Inflammatory macrophage treated with lipopolysaccharide for 4 hours (primary cell): ENCODE data around the gene SAMSN1.

ENCODE experiments used
- DNase-seq: peaks from one replicate; pipeline ENCODE4 v3.0.0-alpha.2; 2020

SAMSN1 gene

DNA sequence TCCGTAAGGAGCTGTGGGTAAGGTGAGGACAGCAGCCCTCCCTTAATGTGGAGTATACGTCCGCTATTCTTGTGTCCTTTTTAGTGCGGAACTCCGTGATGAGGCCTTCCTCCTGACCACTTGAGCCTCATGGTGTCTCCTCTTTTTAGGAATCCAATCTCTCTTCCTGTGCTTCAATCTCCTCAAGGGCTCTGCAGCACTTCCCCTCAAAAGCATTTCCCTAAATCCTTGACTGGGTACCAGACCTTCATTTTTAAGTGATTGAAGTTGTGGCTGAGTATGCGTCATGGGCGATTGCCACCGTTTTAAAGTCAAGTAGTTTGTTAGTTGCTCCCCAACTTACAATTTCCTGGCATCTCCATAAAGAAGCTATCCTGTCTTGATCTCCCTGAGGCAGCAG is 62.8 kb downstream of the SAMSN1 start:
- no peak for DNase-seq

DNA sequence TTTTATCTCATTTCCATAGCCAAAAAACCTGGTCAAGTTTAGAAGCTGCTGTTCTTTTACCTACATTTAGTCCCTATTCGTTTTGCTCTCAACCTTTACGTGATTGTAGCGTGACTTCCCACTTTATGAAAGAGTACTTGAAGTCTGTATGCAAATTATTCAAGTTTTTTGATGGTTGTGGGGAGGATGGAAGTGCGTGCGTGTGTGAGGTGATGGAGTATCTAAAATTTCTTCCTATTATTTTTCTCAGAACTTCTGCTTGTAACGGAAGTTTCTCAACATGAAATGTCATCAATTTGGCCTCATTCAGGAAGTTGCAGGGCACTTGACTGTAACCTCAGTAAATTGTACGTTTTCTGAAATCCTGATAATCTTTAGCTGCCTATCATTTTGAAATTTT is 64.0 kb downstream of the SAMSN1 start:
- peak; percentile 92 for DNase-seq

DNA sequence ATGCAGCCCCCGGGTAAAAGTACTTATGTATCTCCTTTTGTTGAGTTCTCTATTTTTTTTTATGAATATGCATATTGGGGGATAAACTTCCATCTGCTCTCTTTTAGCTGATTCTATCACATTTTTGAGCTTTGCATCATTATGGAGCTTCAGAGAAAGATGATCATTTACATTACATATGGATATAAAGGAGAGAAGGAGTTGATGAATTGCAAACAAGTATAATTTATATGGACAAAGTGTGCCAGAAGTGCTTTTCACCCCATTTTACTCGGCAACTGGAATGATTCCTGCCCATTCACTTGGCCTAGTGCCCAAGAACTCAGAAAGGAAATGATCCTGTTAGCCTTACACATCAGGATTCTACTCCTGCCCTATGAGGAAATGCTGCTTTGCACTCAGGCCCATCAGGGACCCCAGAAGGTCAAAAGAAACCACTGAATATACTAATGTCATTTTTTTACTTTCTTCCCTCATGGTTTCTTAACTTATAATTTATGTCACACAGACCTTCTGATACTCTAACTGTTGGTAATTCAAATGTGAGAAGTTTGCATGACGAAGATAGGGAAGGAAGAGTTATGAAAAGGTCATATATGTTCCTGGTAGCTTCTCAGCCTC is 65.6 kb downstream of the SAMSN1 start:
- DNase-seq: peak; percentile 84

DNA sequence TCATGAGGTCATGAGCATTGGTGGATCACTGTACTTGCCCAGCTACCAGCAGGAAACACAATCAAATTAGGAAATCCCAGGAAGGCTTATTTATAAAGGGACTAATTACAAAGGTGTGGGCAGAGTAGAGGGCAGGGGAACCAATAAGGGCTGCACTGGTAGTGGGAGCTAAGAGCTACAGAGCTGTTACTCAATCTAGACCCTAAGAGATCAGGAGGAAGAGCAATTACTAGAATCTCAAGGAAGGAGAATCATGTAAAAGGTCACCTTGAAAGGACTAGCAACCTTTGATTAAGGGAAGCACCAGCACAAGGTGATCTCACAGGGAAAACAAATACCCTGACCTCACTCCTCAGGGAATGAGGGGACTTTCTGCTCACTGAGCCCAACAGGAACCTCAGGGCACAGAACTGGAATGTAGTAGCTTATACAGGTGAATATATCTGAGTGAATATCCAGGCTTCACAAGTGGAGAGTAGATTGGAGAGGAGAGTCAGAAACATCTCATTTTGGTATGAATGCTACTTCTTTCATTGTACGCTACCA is 66.8 kb downstream of the SAMSN1 start:
- DNase-seq: no peak

DNA sequence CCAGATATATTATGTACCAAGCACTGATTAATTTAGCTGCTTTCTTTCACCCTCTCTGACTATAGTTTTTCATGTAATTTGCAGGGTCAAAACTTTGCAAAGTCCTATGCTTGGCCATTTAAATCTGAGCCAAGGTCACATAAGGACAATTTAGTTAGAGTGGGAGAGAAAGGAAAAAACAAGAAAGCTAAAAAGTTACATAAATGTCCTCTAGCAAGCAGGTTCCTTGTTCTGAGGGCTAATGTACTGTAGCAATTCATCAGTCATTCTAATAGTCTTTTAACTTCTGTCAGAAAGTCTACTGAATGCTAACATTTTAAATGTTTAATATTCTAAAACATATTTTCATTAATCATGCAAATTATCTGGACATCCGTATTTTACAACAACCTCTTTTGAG is 68.3 kb downstream of the SAMSN1 start:
- DNase-seq: no peak

DNA sequence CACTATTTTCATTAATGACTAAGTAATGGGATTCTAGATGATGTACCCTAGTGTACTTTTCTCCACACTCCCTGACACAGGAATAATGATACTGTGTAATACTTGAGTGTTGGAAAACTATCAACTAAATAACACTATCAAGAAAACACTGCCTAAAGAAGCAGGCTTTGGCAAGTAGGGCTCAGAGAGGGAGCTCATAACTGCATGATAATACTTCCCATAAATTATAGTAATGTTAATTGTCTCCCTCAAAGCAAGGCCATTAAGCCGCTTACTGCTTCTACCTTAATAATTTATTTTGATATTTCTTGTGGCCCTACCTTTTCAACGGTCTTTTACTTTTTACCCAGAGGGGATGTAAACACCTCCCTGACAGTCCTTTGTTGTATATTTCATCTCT is 69.0 kb downstream of the SAMSN1 start:
- no peak for DNase-seq

DNA sequence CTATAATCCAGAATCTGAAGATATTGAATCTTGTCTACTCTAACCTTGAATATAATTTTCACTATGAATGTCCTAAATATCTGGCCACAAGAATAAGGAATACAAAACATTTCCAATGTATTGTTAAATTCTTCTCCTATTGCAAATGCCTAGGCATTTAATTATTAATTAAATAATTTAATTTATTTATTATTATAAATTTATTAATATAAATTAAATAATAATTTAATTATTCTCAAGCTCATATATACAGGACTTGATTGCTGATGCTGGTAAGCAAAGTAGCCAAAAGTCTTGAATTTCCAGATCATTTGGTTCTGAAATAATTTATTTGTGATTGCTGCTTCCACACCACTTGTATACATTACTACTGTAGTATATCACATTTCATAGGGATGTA is 71.1 kb downstream of the SAMSN1 start:
- no peak for DNase-seq

DNA sequence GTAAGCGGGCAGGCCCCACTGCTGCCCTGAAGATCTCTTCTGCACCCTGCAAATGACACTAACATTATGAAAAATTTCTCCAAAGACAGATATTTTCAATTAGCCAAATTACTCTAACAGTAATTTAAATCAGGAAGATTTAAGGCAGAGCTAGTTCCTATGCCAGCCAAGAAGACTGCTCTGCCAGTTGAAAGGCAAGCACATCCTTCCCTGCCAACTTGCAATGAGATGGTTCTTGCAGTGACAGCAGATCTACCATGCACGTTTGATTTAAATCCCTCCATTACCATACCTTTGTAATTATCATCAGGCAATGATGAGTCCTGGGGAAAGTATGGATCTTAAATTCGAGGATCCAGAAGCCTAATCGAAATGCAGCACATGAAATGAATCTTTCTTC is 76.5 kb downstream of the SAMSN1 start:
- DNase-seq: no peak

DNA sequence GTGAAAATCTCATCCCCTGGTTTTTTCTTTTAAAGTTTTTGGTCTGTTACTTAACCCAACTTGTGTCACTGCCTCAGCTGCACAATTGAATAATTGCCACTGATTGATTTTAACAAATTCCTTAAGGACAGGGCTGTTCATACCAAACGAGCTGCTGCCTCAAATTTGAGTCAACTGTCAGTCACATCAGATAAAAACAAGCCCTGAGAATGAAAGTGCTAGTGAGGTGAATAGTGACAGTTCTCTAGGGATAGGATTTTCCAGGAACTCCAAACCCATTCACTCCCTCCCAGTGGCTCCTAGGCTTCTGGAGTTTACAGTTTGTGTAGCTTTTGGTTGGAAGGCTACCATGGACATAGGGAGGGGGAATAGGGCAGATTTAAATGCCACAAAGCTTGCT is 79.4 kb downstream of the SAMSN1 start:
- DNase-seq: no peak

DNA sequence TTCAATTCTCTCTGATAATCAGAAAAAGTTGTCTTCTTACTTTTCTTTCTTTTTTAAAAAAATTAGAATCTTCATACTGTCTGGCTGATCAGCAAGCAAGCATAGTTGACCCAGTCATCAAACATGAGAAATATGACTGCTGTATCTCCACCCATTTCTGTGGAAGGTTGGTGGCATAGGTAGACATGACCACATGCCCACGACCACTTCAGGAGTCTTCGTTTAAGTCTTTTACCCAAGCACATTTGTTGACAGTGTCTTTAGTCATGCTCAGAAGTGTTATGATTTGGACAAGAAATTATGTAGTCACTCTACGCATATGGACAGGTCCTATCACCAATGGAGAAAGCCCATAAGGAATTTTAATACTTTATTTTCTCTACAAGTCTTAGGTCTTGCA is 88.4 kb downstream of the SAMSN1 start:
- no peak for DNase-seq

DNA sequence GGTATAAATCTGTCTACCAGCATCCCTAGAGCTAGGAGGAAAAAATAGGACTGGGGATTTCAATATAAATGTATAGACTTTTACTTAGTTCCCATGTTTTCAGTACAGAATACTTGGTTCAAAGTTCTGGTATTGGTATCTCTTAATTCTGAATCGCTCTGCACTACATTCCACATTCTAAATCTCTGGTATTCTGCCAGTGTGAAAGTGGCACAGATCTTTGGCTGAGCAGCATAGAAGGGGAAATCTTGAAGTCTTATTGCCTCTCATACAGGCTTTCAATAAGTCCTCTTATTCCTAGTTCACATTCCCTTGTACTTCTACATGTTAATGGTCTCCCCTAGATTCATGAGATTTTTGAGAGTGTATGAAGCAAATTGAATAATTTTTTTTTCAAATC is 89.2 kb downstream of the SAMSN1 start:
- no peak for DNase-seq

DNA sequence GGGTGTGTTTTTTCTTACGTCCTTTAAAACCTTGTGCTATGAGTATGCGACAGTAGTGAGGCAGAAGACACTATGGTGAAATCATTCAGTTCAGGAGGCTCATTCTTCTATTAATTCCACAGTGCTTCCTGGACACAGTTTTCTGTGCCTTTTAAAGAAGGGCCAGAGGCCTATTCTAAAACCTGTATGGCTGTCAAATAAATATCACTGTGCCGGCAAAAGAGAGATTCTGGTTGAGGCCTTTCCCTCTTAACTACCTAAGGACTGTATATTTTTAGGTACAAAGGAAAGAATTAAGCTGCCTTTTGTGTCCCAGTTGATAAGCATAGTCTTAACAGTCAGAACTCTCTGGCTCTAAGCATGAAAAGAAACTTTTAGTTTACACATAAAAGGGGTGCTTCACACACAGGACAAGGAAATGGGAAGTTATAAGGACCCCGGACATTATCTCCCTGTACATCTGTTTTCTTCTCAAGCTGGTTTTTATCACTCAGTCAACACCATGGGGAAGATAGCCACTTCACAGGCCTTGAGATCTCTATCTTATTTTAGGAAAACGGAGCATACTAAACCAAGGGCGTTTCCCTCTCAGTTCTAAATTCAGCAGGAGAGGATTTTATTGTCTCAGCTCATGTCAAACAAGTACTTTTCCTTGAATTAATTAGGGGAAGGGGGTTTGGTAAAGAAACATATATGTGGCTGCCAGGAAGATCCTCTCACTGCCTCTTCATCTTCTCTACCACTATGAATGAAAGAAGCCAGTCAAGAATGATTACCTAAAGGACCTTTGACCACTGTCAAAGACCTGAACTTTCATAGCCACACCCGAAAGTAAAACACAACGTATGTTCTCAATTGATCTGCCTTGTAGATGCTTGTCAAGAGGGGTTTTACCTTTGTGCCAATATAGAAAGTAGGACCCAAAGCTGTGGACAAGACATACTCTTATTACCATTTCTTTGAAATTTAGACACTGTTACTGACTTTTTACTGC is 91.8 kb downstream of the SAMSN1 start:
- DNase-seq: no peak

DNA sequence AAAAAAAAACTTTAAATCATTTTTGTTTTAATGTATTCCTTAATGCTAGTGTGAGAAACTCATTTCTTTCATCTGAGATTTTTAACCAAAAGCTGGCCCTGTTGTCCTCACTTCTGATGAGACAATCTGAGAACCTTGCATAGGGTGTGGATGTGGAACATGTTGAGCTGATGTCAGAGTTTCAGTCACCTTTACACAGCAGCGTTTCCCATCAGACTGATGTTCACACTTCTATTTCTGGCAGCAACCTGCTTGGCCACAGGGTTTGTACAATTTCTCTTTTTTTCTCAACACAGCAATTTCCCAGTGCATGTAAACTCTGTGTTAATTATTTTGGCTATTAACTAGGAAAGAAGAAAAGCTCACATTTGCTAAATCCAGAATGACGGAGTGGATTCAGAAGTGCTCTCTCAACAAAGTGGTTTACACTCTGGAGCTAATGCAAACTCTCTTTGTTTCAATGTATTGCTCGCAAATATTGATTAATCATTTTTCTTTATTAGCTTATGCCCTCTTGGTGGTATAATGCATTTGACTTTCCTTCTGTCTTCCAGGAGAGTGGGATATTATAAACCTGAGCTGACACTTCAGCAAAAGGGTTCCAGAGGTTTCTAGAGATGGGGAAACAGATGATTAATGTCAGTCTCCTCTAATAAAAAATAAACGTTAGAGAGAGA is 92.6 kb downstream of the SAMSN1 start:
- DNase-seq: no peak

DNA sequence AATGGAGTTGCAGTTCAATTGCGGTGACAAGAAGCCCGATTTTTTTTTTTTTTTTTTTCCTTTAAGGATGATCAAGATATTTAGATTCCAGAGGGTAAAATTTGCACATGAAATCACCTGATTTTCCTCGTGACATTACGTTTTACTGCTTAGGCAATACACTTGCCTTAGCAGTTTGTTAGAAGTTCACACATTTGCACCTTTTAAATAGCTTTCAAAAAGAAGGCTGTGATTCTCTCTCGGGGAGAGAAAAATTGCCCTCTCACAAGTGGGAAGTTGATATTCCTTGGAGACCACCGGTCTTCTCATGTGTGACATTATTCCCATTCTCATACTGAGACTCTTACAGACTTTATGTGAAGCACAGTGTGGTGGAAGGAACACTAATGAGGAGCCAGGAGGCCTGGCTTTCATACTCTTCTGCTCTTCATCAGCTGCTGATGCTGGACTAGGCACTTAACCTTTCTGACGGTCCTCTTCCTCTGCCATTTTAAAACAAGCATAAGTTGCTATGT is 93.3 kb downstream of the SAMSN1 start:
- no peak for DNase-seq

DNA sequence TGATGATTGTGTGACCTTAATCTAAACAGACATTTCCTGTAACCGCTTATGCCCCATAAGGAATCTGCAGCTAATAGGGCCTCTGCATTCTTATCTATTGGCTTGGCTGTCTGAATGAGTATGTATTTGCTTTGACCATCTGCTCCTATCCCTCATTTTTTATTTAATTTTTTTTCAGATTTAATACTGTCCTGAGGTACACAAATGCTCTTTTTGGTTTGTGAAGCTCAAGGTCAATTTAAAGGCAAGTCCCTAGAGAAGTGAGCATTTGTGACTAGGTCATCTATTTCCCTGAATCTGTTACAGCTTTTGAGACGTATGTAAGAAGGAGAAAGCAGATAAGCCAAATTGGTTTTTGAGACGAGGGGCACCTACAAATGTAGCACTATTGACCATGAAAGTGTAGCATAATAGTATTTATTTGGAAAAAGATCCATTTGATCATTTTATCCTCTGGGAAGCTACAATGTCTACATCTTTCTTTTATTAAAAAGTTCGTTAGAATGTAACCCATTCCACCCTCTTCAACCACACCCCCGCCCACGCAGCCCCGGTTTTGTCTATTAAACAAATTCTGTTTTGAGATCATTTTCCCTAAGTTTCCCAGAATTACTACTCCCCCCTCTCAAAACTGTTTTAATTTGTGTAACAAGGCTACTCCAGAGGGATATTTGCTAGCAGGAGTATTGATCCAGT is 93.9 kb downstream of the SAMSN1 start:
- no peak for DNase-seq

DNA sequence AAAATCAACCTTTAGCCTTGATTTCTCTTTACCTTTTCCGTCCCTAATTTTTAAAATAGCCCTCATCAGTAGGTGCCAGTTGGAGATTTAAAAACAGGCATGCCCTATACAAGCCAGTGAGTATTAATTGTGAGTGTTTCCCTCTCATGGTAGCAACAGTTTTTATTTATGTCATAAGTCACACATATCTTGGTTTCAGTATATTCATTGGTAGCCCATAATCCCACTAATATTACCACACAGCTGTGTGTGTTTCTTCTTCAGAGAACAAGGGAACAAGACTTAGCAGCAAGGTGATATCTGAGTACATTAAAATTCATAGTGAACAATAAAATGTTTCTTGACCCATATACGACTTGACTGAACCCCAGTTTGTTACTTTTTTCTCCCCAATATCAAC is 94.6 kb downstream of the SAMSN1 start:
- DNase-seq: no peak

DNA sequence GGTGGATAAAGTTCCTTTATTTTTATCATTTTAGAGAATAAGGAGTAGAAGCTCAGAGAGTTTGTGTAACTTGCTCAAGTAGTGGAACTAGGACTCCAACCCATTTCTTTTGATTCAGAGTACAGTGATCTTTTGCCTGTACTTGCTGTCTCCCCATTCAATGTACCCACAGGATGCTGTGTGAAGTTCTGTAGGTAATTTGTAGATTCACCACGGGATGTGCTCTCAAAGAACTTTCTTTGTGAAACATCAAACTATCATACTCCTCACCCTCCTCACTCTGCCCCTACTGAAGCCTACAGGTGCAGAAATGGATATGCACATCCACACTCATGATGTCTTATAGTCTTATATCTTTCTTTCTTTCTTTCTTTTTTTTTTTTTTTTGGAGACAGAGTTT is 97.3 kb downstream of the SAMSN1 start:
- no peak for DNase-seq

DNA sequence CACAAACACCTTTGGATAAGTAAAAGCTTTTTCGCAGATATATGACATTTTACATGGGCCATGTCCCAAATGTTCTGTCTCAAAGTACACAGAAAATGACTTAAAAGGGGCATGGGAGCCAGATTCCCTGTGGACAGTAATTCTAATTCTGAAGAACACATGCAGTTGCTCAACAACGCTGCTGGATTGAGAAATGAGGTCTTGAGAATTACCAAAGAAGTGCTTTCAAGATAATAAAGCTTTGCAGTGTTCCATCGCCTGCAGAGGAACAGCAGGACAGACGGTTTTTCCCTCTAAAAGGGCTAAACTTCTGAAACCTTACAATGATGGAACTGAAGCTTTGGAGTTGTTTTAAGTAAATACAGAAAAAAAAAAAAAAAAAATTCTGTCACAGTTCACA is 107.9 kb downstream of the SAMSN1 start:
- DNase-seq: peak; percentile 48

DNA sequence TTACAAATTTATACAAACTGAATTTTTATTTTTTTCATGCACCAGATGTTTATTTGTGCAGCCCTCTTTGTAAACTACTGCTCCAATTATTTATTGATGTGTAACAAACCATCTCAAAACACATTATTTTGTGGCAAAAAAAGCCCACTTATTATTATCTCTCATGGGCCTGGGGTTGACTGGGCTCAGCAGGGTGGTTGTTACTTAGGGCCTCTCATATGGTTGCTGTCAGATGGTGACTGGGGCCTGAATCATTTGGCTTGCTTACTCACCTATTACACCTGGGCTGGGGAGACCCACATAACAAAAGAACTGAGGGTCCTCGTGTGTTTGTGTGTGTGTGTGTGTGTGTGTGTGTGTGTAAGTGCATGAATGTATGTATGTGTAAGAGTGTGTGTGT is 110.7 kb downstream of the SAMSN1 start:
- DNase-seq: no peak
